Neural progenitor cell (in vitro differentiated cells): ENCODE results near the gene APH1B. TPM values are rescaled to one million over a fixed set of nuclear protein-coding genes. Genes with fewer than 3 reads are reported as not detected.

Source experiments
- DNase-seq: peaks from one replicate; pipeline ENCODE4 v3.0.0-alpha.2; 2016; ENCODE audit warnings: low spot score
- H2AFZ ChIP-seq: fragments of 200-600 bp; sonication (generic); replicated peaks from 2 replicates; pipeline ENCODE4 v1.6.1; 2016; ENCODE audit warnings: antibody characterized with exemption
- H3F3A ChIP-seq: fragments of 200-600 bp; sonication (generic); 2 replicates; pipeline ENCODE4 v1.6.1; 2016; ENCODE audit warnings: antibody characterized with exemption, low read depth
- H3K27ac ChIP-seq: fragments of 200-600 bp; sonication (generic); 2 replicates; pipeline ENCODE4 v1.5.1; 2016; ENCODE audit warnings: mild to moderate bottlenecking
- H3K27me3 ChIP-seq: fragments of 200-600 bp; sonication (generic); 2 replicates; pipeline ENCODE4 v1.6.1; 2016; ENCODE audit warnings: mild to moderate bottlenecking, moderate library complexity
- H3K36me3 ChIP-seq: fragments of 200-600 bp; sonication (generic); 2 replicates; pipeline ENCODE4 v1.5.1; 2016
- H3K4me1 ChIP-seq: fragments of 200-600 bp; sonication (generic); 2 replicates; pipeline ENCODE4 v1.6.1; 2016; ENCODE audit warnings: mixed run types
- H3K4me2 ChIP-seq: fragments of 200-600 bp; sonication (generic); 2 replicates; pipeline ENCODE4 v1.6.1; 2016
- H3K4me3 ChIP-seq: fragments of 200-600 bp; sonication (generic); 2 replicates; pipeline ENCODE4 v1.5.1; 2016
- H3K79me2 ChIP-seq: fragments of 200-600 bp; sonication (generic); 2 replicates; pipeline ENCODE4 v1.6.1; 2016; ENCODE audit warnings: low read depth
- H3K9ac ChIP-seq: fragments of 200-600 bp; sonication (generic); 2 replicates; pipeline ENCODE4 v1.6.1; 2016
- H3K9me3 ChIP-seq: fragments of 200-600 bp; sonication (generic); 2 replicates; pipeline ENCODE4 v1.5.1; 2016; ENCODE audit warnings: low read depth
- H4K20me1 ChIP-seq: fragments of 200-600 bp; sonication (generic); 2 replicates; pipeline ENCODE4 v1.6.1; 2016; ENCODE audit warnings: low read depth
- H3K27ac Mint-ChIP-seq: 3 replicates; pipeline ENCODE4 v1.8.0; 2021; ENCODE audit warnings: mixed read lengths
- H3K27me3 Mint-ChIP-seq: 2 replicates; pipeline ENCODE4 v1.8.0; 2022; ENCODE audit warnings: low read depth, mild to moderate bottlenecking, inconsistent platforms, moderate library complexity, mixed read lengths; ENCODE audit not compliant: insufficient read depth
- H3K36me3 Mint-ChIP-seq: 3 replicates; pipeline ENCODE4 v1.8.0; 2021; ENCODE audit warnings: mixed read lengths
- H3K4me1 Mint-ChIP-seq: 3 replicates; pipeline ENCODE4 v1.8.0; 2021; ENCODE audit warnings: mixed read lengths
- H3K4me3 Mint-ChIP-seq: 3 replicates; pipeline ENCODE4 v1.8.0; 2021; ENCODE audit warnings: mild to moderate bottlenecking, moderate library complexity, mixed read lengths
- H3K9me3 Mint-ChIP-seq: 3 replicates; pipeline ENCODE4 v1.8.0; 2020; ENCODE audit warnings: mixed read lengths
- CTCF ChIP-seq: fragments of 200-600 bp; sonication (generic); IDR thresholded peaks from 2 replicates; pipeline ENCODE4 v1.5.1; 2017; ENCODE audit warnings: antibody characterized with exemption, mild to moderate bottlenecking
- EZH2 ChIP-seq: fragments of 200-600 bp; sonication (generic); IDR thresholded peaks from 2 replicates; pipeline ENCODE4 v1.6.1; 2017; ENCODE audit warnings: antibody characterized with exemption, mild to moderate bottlenecking, moderate library complexity
- EZH2phosphoT487 ChIP-seq: fragments of 200-600 bp; sonication (generic); IDR thresholded peaks from 2 replicates; pipeline ENCODE4 v1.6.1; 2017; ENCODE audit warnings: antibody characterized with exemption
- total RNA-seq: library from RNA; depleted of rRNA; stranded (reverse); fragments of >200 nt; gene quantifications from 2 replicates; pipeline ENCODE4 v1.2.3, GENCODE V29; 2015; ENCODE audit warnings: low replicate concordance

The APH1B gene
- total RNA-seq, 1 donor from 2014 or later, result 4.0 TPM

DNA sequence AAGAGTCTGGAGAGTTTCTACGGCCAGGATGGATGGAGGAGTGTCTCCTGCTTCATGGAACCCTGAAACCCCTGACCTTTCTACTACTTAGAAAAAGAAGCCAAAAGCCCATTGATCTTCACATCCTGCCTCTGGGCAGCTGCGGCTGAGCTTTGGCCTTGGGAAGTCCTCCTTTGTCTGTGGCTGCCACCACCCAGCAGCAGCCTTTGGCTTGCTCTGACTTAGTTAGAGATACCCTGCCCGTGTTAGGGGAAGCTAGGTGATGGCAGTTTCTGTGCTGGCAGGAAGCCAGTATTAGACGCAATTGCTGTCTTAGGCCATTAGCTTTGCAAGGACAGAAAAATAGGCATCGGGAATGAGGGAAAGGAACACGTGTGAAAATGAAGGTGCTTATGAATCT, 18.8 kb downstream of the APH1B start:
- no peak overlapping the region for H2AFZ ChIP-seq
- Mint-ChIP-seq H3K4me1 (peaks cover 20% of the 10 kb centered on the region), H3K4me3 (no peak overlapping the region), H3K9me3 (no peaks in the 10 kb centered on the region), H3K27ac (no peak overlapping the region), H3K36me3 (peaks cover 16% of the 10 kb centered on the region), H3K27me3 (peaks cover 3% of the 10 kb centered on the region)
- H3K27ac ChIP-seq, result no peak overlapping the region
- DNase-seq, result no peak
- H4K20me1 ChIP-seq, result no peaks in the 10 kb centered on the region
- no peak overlapping the region for H3K4me3 ChIP-seq
- H3K27me3 ChIP-seq, result no peaks in the 10 kb centered on the region
- no peaks in the 10 kb centered on the region for H3K9me3 ChIP-seq
- H3K36me3 ChIP-seq, result no peaks in the 10 kb centered on the region
- TF ChIP-seq EZH2, result no peak
- H3K9ac ChIP-seq, result no peak overlapping the region
- no peak overlapping the region for H3K4me2 ChIP-seq
- H3F3A ChIP-seq, result no peaks in the 10 kb centered on the region
- H3K79me2 ChIP-seq, result no peaks in the 10 kb centered on the region
- no peaks in the 10 kb centered on the region for H3K4me1 ChIP-seq

DNA sequence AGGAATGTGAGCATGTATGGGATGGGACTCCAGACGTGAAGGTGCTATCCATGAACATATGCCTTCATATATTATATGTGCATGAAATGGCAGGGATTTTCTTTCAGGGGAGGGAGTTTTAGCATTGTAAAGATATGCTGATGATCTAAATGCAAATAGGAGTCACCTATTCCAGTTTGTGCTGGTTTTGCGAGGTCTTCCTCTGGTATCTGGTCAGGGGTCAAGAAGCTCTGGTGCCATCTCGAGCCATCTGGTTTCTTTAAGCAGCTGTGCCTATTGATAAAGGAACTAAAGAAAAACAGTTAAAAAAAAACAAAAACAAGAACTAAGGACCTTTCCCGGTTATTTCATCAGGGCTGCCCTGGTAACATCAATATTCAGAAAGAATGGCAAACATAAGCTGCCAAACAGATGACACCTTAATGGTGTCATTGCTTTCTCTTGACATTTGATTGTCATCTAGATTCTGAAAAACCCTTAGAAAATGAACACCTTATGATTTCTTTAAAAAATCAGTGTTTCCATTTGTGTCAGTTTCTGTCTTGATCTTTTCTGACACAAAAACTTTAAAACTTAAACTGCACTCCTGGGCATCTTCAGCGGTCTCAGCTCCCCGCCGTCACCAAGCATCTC, 22.7 kb downstream of the APH1B start:
- Histone ChIP-seq H3K9ac (no peak overlapping the region), H3F3A (no peaks in the 10 kb centered on the region), H3K4me1 (no peaks in the 10 kb centered on the region), H3K36me3 (no peaks in the 10 kb centered on the region), H3K27me3 (no peaks in the 10 kb centered on the region), H3K4me2 (no peak overlapping the region), H3K27ac (no peak overlapping the region), H3K9me3 (no peaks in the 10 kb centered on the region), H2AFZ (no peak overlapping the region), H4K20me1 (no peaks in the 10 kb centered on the region), H3K79me2 (no peaks in the 10 kb centered on the region), H3K4me3 (no peak overlapping the region)
- no peak for DNase-seq
- no peak for TF ChIP-seq CTCF
- no peak for TF ChIP-seq EZH2
- TF ChIP-seq EZH2phosphoT487, result no peak
- Mint-ChIP-seq H3K27me3 (no peaks in the 10 kb centered on the region), H3K4me3 (no peak overlapping the region), H3K4me1 (peaks cover 17% of the 10 kb centered on the region), H3K27ac (no peak overlapping the region), H3K36me3 (peaks cover 14% of the 10 kb centered on the region), H3K9me3 (no peaks in the 10 kb centered on the region)

- Mint-ChIP-seq H3K36me3 (peaks cover 14% of the 10 kb centered on the region), H3K4me1 (peaks cover 16% of the 10 kb centered on the region), H3K27ac (no peak overlapping the region), H3K4me3 (no peak overlapping the region), H3K27me3 (peaks cover 3% of the 10 kb centered on the region), H3K9me3 (no peaks in the 10 kb centered on the region)
- TF ChIP-seq EZH2phosphoT487 (no peak), EZH2 (no peak), CTCF (no peak)
- no peaks in the 10 kb centered on the region for H3K9me3 ChIP-seq
- H3F3A ChIP-seq, result no peaks in the 10 kb centered on the region
- H3K9ac ChIP-seq, result no peak overlapping the region
- H3K4me3 ChIP-seq, result no peak overlapping the region
- H3K27me3 ChIP-seq, result no peaks in the 10 kb centered on the region
- no peak overlapping the region for H2AFZ ChIP-seq
- H4K20me1 ChIP-seq, result no peaks in the 10 kb centered on the region
- H3K27ac ChIP-seq, result no peak overlapping the region
- no peaks in the 10 kb centered on the region for H3K79me2 ChIP-seq
- no peaks in the 10 kb centered on the region for H3K4me1 ChIP-seq
- no peaks in the 10 kb centered on the region for H3K36me3 ChIP-seq
- no peak overlapping the region for H3K4me2 ChIP-seq
- no peak for DNase-seq
These were observed 23.7 kb downstream of the APH1B start for GRCh38 chr15:63301088-63301487.

DNA sequence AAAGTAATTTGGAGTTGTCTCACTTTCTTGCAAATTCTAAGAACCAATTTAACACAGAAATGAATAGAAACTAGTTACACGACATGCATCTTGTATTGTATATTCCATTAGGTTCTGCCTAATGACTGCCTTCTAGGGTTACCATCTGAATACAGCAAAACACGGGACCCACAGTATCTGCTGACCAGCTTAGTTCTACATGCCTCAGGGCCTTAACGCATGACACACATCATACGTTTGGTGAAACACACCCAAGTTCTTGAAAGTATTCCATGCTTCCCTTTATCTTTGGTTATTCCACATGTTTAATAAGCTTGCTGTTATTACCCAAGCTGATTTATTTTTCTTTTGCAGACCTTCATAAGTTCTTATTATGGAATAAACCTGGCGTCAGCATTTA, 27.9 kb downstream of the APH1B start:
- no peak overlapping the region for H3K4me2 ChIP-seq
- no peak for TF ChIP-seq CTCF
- no peaks in the 10 kb centered on the region for H3K36me3 ChIP-seq
- Mint-ChIP-seq H3K36me3 (peaks cover 3% of the 10 kb centered on the region), H3K27ac (no peak overlapping the region), H3K4me1 (peaks cover 10% of the 10 kb centered on the region), H3K4me3 (no peak overlapping the region), H3K27me3 (peaks cover 3% of the 10 kb centered on the region), H3K9me3 (no peaks in the 10 kb centered on the region)
- H3F3A ChIP-seq, result no peaks in the 10 kb centered on the region
- H3K4me3 ChIP-seq, result no peak overlapping the region
- H4K20me1 ChIP-seq, result no peaks in the 10 kb centered on the region
- H3K27ac ChIP-seq, result no peak overlapping the region
- no peak for DNase-seq
- H3K27me3 ChIP-seq, result no peaks in the 10 kb centered on the region
- H3K79me2 ChIP-seq, result no peaks in the 10 kb centered on the region
- H3K9me3 ChIP-seq, result no peaks in the 10 kb centered on the region
- H3K9ac ChIP-seq, result no peak overlapping the region
- H2AFZ ChIP-seq, result no peak overlapping the region
- no peaks in the 10 kb centered on the region for H3K4me1 ChIP-seq
